GM19397 (cell line): ENCODE results near the gene TEX13B.

Experiments used
- ATAC-seq: cut with Tn5 transposase; IDR thresholded peaks from one replicate; pipeline ENCODE4 v1.9.1; 2021; ENCODE audit warnings: mild to moderate bottlenecking, moderate library complexity; ENCODE audit not compliant: unreplicated experiment

TEX13B gene

GRCh38 chrX:107940095-107940494 is 42.1 kb downstream of the TEX13B start:
- ATAC-seq = no peak

GRCh38 chrX:107936434-107936730 is 45.8 kb downstream of the TEX13B start:
- ATAC-seq = no peak

- no peak for ATAC-seq
Observed at GRCh38 chrX:107935664-107936433, 46.3 kb downstream of the TEX13B start.

GRCh38 chrX:107935200-107935599 is 47.0 kb downstream of the TEX13B start:
- no peak for ATAC-seq

- ATAC-seq = no peak
Observed at GRCh38 chrX:107934262-107934661, 47.9 kb downstream of the TEX13B start.
